Gastroesophageal sphincter (tissue), 3 donors: ENCODE results near the gene KIF16B.

ENCODE experiments used
- CTCF ChIP-seq, 4 experiments: fragments of 200-600 bp in 2 of 4; fragments of 450-650 bp in 2 of 4; sonication (generic) in 1 of 4; IDR thresholded peaks; one replicate each; pipeline ENCODE4 v1.5.1; 2017 to 2019; ENCODE audit warnings: antibody characterized with exemption in 4 of 4, mild to moderate bottlenecking in 2 of 4, moderate library complexity in 2 of 4
- EP300 ChIP-seq: sonication (generic); formaldehyde crosslinking; IDR thresholded peaks from one replicate; pipeline ENCODE4 v1.6.1; 2017; ENCODE audit warnings: antibody characterized with exemption, mild to moderate bottlenecking
- POLR2A ChIP-seq, 2 donors: fragments of 450-650 bp; IDR thresholded peaks; one replicate each; pipeline ENCODE4 v1.6.1; 2017; ENCODE audit warnings: antibody characterized with exemption in 2 of 2, mild to moderate bottlenecking in 2 of 2, moderate library complexity in 1 of 2
- POLR2AphosphoS5 ChIP-seq: sonication (generic); formaldehyde crosslinking; IDR thresholded peaks from one replicate; pipeline ENCODE4 v1.6.1; 2017; ENCODE audit warnings: antibody characterized with exemption

GRCh38 chr20:16555754-16556153 is 17.5 kb downstream of the KIF16B start:
- TF ChIP-seq CTCF (IDR thresholded peaks at IDR 0.05) (no peak), EP300 (no peak), POLR2A (IDR thresholded peaks at IDR 0.05) (no peak), POLR2AphosphoS5 (no peak)
